ENCODE data around the gene RC3H2. TPM values are rescaled to one million over a fixed set of nuclear protein-coding genes. Genes with fewer than 3 reads are reported as not detected.
"Not testable (repeated sequence)": the region's sequence is repeated elsewhere in the genome, so short reads cannot be mapped to it uniquely, and the experiment has no call there.

Gene RC3H2
- total RNA-seq, 2 experiments from 2014 or later = 45.0 to 73.7 TPM

DNA sequence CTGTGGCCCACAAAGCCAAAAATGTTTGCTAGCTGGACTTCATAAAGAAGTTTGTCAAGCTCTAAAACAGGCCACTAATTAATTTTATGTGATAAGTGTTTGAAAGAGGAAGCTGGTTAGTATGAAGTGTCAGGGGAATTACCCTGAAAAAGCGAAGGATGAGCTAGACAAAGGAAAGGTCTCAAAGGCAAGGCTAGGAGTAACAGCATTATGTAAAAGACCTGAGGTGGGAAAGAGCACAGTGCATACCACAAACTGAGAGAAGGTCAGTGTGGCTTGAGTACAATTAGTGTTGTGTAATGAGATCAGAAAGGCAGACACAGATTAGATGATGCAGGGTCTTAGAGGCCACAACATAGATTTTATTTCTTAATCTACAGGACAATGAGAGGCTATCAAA lies 29.6 kb downstream of the RC3H2 start:
- Histone ChIP-seq H3K9me3 (ENCODE audit: low read length) (no peaks in the 10 kb centered on the region), H3K9me2 (ENCODE audit: insufficient read depth, low read length) (no peaks in the 10 kb centered on the region), H3K4me2 (ENCODE audit: low read length) (no peak overlapping the region), H3K4me1 (ENCODE audit: insufficient read depth, low read length, poor library complexity, severe bottlenecking) (peaks cover 5% of the 10 kb centered on the region), H4K20me1 (ENCODE audit: insufficient read depth, low read length) (no peaks in the 10 kb centered on the region), H2AFZ (ENCODE audit: low read length) (no peak overlapping the region), H3K4me3 (ENCODE audit: low read depth, low read length, poor library complexity, severe bottlenecking) (no peak overlapping the region), H3K79me2 (ENCODE audit: insufficient read depth, low read depth, low read length) (no peaks in the 10 kb centered on the region), H3K36me3 (ENCODE audit: insufficient read depth, low read length) (peaks cover 96% of the 10 kb centered on the region), H3K27ac (ENCODE audit: low read depth, low read length, poor library complexity, severe bottlenecking) (no peak overlapping the region)
- DNase-seq (ENCODE audit: low spot score) = peak; percentile 8
- TF ChIP-seq EZH2phosphoT487 (IDR thresholded peaks at IDR 0.05; ENCODE audit: borderline replicate concordance, low read depth, low read length) = no peak
- TF ChIP-seq, protein P1, sequence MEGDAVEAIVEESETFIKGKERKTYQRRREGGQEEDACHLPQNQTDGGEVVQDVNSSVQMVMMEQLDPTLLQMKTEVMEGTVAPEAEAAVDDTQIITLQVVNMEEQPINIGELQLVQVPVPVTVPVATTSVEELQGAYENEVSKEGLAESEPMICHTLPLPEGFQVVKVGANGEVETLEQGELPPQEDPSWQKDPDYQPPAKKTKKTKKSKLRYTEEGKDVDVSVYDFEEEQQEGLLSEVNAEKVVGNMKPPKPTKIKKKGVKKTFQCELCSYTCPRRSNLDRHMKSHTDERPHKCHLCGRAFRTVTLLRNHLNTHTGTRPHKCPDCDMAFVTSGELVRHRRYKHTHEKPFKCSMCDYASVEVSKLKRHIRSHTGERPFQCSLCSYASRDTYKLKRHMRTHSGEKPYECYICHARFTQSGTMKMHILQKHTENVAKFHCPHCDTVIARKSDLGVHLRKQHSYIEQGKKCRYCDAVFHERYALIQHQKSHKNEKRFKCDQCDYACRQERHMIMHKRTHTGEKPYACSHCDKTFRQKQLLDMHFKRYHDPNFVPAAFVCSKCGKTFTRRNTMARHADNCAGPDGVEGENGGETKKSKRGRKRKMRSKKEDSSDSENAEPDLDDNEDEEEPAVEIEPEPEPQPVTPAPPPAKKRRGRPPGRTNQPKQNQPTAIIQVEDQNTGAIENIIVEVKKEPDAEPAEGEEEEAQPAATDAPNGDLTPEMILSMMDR (conservative IDR thresholded peaks at IDR 0.05; ENCODE audit: low read length) = no peak
- CTCF ChIA-PET (ENCODE audit: unreplicated experiment) = interaction anchor here (1.1 kb wide), 1 partner anchor 11 kb away, joined by 3 read pairs; no protein-coding TSS in a partner anchor
- intact Hi-C loops (cut with micrococcal nuclease; ENCODE audit: unreplicated experiment) = no loop called here
- POLR2A ChIA-PET = interaction anchor here (0.6 to 1.4 kb wide), 5 partner anchors 10 to 27 kb away, joined by 3 read pairs; no protein-coding TSS in a partner anchor
- TSS peak; percentile 23 for BruUV-seq (replicated peaks)

DNA sequence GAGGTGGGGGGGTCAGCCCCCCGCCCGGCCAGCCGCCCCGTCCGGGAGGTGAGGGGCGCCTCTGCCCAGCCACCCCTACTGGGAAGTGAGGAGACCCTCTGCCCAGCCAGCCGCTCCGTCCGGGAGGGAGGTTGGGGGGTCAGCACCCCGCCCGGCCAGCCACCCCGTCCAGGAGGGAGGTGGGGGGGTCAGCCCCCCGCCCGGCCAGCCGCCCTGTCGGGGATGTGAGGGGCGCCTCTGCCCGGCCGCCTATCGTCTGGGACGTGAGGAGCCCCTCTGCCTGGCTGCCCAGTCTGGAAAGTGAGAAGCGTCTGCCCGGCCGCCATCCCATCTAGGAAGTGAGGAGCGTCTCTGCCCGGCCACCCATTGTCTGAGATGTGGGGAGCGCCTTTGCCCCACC lies 37.9 kb downstream of the RC3H2 start:
- DNase-seq (ENCODE audit: low spot score); H4K20me1 ChIP-seq (ENCODE audit: insufficient read depth, low read length); intact Hi-C loops (cut with micrococcal nuclease; ENCODE audit: unreplicated experiment); CTCF ChIA-PET (ENCODE audit: unreplicated experiment); H3K27ac ChIP-seq (ENCODE audit: low read depth, low read length, poor library complexity, severe bottlenecking); H3K9me3 ChIP-seq (ENCODE audit: low read length); H2AFZ ChIP-seq (ENCODE audit: low read length); H3K4me1 ChIP-seq (ENCODE audit: insufficient read depth, low read length, poor library complexity, severe bottlenecking); H3K4me3 ChIP-seq (ENCODE audit: low read depth, low read length, poor library complexity, severe bottlenecking); POLR2A ChIA-PET; H3K4me2 ChIP-seq (ENCODE audit: low read length); H3K9me2 ChIP-seq (ENCODE audit: insufficient read depth, low read length); H3K79me2 ChIP-seq (ENCODE audit: insufficient read depth, low read depth, low read length); BruUV-seq (replicated peaks): not testable (repeated sequence)
- peaks cover 72% of the 10 kb centered on the region for H3K36me3 ChIP-seq (ENCODE audit: insufficient read depth, low read length)

DNA sequence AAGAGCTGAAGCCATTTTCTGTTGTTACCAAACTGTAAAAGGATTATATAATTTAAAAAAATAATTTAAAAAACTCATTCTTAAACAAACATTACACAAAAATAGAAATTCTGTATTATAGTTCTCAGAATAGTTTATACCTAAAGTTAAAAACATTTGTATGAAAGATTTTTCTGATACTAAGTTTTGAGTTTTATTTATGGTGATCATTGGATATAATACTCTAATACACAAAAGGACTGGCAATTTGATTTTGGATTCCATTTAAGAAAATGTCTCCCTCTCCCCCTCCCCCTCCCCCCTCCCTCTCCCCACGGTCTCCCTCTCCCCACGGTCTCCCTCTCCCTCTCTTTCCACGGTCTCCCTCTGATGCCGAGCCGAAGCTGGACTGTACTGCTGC lies 39.1 kb downstream of the RC3H2 start:
- Histone ChIP-seq H3K4me1 (ENCODE audit: insufficient read depth, low read length, poor library complexity, severe bottlenecking) (no peaks in the 10 kb centered on the region), H3K9me2 (ENCODE audit: insufficient read depth, low read length) (no peaks in the 10 kb centered on the region), H3K36me3 (ENCODE audit: insufficient read depth, low read length) (peaks cover 71% of the 10 kb centered on the region), H3K4me3 (ENCODE audit: low read depth, low read length, poor library complexity, severe bottlenecking) (no peak overlapping the region), H3K4me2 (ENCODE audit: low read length) (no peak overlapping the region), H3K79me2 (ENCODE audit: insufficient read depth, low read depth, low read length) (no peaks in the 10 kb centered on the region), H4K20me1 (ENCODE audit: insufficient read depth, low read length) (no peaks in the 10 kb centered on the region), H2AFZ (ENCODE audit: low read length) (no peak overlapping the region), H3K9me3 (ENCODE audit: low read length) (no peaks in the 10 kb centered on the region), H3K27ac (ENCODE audit: low read depth, low read length, poor library complexity, severe bottlenecking) (no peak overlapping the region)
- no peak for TF ChIP-seq EZH2phosphoT487 (IDR thresholded peaks at IDR 0.05; ENCODE audit: borderline replicate concordance, low read depth, low read length)
- TF ChIP-seq, protein P1 (conservative IDR thresholded peaks at IDR 0.05; ENCODE audit: low read length) = no peak
- BruUV-seq (replicated peaks) = no TSS peak
- POLR2A ChIA-PET = no interaction called here
- intact Hi-C loops (cut with micrococcal nuclease; ENCODE audit: unreplicated experiment) = no loop called here
- CTCF ChIA-PET (ENCODE audit: unreplicated experiment) = no interaction called here
- no peak for DNase-seq (ENCODE audit: low spot score)

Measured in OCI-LY7 (cell line).